Heart right ventricle (tissue), 16 donors: ENCODE data around the gene POLG. TPM values are rescaled to one million over a fixed set of nuclear protein-coding genes. Genes with fewer than 3 reads are reported as not detected.

Source experiments
- ATAC-seq, 8 donors: fragments of 200-7000 bp; cut with Tn5 transposase; one replicate each; pipeline ENCODE4 v1.9.1; 2020; ENCODE audit warnings: mild to moderate bottlenecking in 8 of 8, moderate library complexity in 8 of 8, moderate number of reproducible peaks in 1 of 8
- DNase-seq, 2 donors: peaks; one replicate each; pipeline ENCODE4 v3.0.0-alpha.2; 2020
- H3K27ac ChIP-seq, 10 donors: fragments of 200-600 bp; sonication (generic) in 2 of 10; one replicate each; pipeline versions ENCODE4 v1.5.0 to v1.8.0; 2020 to 2022; ENCODE audit warnings: mild to moderate bottlenecking in 3 of 10
- H3K27me3 ChIP-seq, 7 donors: fragments of 200-600 bp; one replicate each; pipeline ENCODE4 v1.8.0; 2021 to 2022; ENCODE audit warnings: mild to moderate bottlenecking in 2 of 7
- H3K36me3 ChIP-seq, 9 donors: fragments of 200-600 bp; sonication (generic) in 1 of 9; one replicate each; pipeline versions ENCODE4 v1.5.0 to v1.8.0; 2020 to 2022; ENCODE audit warnings: mild to moderate bottlenecking in 2 of 9
- H3K4me1 ChIP-seq, 9 donors: fragments of 200-600 bp; sonication (generic) in 1 of 9; one replicate each; pipeline versions ENCODE4 v1.5.0 to v1.8.0; 2020 to 2022; ENCODE audit warnings: mild to moderate bottlenecking in 4 of 9
- H3K4me3 ChIP-seq, 10 donors: fragments of 200-600 bp; sonication (generic) in 2 of 10; one replicate each; pipeline versions ENCODE4 v1.5.0 to v1.8.0; 2020 to 2022; ENCODE audit warnings: mild to moderate bottlenecking in 7 of 10, moderate library complexity in 2 of 10
- H3K9me3 ChIP-seq, 11 donors: fragments of 200-600 bp in 10 of 11; sonication (generic) in 2 of 11; one replicate each; pipeline versions ENCODE4 v1.5.0 to v1.8.0; 2013 to 2022; ENCODE audit warnings: mild to moderate bottlenecking in 2 of 11, control low read depth in 1 of 11, moderate library complexity in 1 of 11
- CTCF ChIP-seq, 9 donors: fragments of 200-600 bp; sonication (generic) in 2 of 9; IDR thresholded peaks; one replicate each; pipeline versions ENCODE4 v1.5.0 to v1.8.0; 2021 to 2022; ENCODE audit warnings: antibody characterized with exemption in 9 of 9, mild to moderate bottlenecking in 5 of 9, moderate library complexity in 1 of 9
- WGBS, 2 donors: extraction: QIAGEN DNeasy Blood & Tissue Kit; methylation state at CpG; one replicate each; pipeline ENCODE4 v1.1.7; 2013; ENCODE audit warnings: inconsistent platforms in 1 of 2; 5-methylcytosine and 5-hydroxymethylcytosine counted together
- intact Hi-C, 10 donors: fragments of 100-400 bp; cut with DNase I; formaldehyde crosslinking; loops; one replicate each; pipeline versions ENCODE4 v1.11.1 to v1.14.2; 2022
- polyA plus RNA-seq, 2 donors: library from polyadenylated mRNA; stranded (reverse); fragments of 200-250 nt; gene quantifications; one replicate each; pipeline ENCODE4 v1.2.3, GENCODE V29; 2013
- total RNA-seq, 10 donors: library from RNA; stranded (reverse); fragmentation: NEBNext Ultra II Directional in 3 of 10; extraction: Animal tissue kit (Norgen Biotek cat#: 25700) in 3 of 10; gene quantifications; one replicate each; pipeline versions ENCODE4 v1.2.1 to v1.2.4, GENCODE V29; 2021 to 2023
- donor health status: Arrhythmogenic right ventricular cardiomyopathy.
- donor health status: ischemic (EF 13 %, LVEDD 7.1; RV severe dilation, severe dysfunction).
- donor health status: healthy with polysubstance abuse.
- donor health status: DM: no; HTN: yes; CAD: no.
- donor health status: DM: no; HTN: no; CAD: no.
- donor health status: ischemic (EF 25% LVEDD 6.9; RV normal size, moderate dysfunction).
- donor health status: ischemic (EF 25% LVEDD 5.7; RV mildly dilated, moderate dysfunction).
- donor health status: healthy.
- donor health status: DM: yes; HTN: yes; CAD: no.
- donor health status: Ischemic cardiomyopathy.
- donor health status: ischemic (EF 35%, LVEDD 5.7; RV mildly dilated, moderate dysfunction).
- donor health status: nonischemic (EF 11% LVEDD 7.7; RV severe dilation, severe dysfunction).
- donor health status: DM: yes; HTN: yes; CAD: no.
- donor health status: PGD.
- donor health status: ischemic (EF 29% LVEDD 5.4; RV normal size, mild dysfunction).
- donor health status: nonischemic (EF 23%, LVEDD 6.1; RV moderate dilation, normal function).

POLG gene
- total and polyA plus RNA-seq, 12 donors = 31.1 to 52.5 (median 34.7) TPM

GRCh38 chr15:89329329-89330084 is 5.1 kb downstream of the POLG start:
- peak in 2 of 8 donors; percentile 11 to 29 for ATAC-seq
- TF ChIP-seq CTCF (IDR thresholded peaks at IDR 0.05) = no peak
- Histone ChIP-seq H3K9me3 (no peaks in the 10 kb centered on the region), H3K4me3 (no peak overlapping the region), H3K36me3 (peaks cover 18 to 91% (median 68%) of the 10 kb centered on the region in 9 donors), H3K27me3 (no peaks in the 10 kb centered on the region), H3K4me1 (peaks cover 24 to 66% (median 52%) of the 10 kb centered on the region in 9 donors), H3K27ac (peak overlapping the region in 1 of 10 donors; percentile 46)
- no peak for DNase-seq
- intact Hi-C loops = loop anchor here in 1 of 10 donors (10.0 kb wide), 1 partner anchor 55 kb away; no protein-coding TSS in a partner anchor
- WGBS, 2 donors = 77% methylated on average over 8 of the region's 8 CpGs

- ATAC-seq (peak in 1 of 8 donors; percentile 15), DNase-seq (no peak)
- WGBS, 2 donors = 78 to 81% methylated on average over 13 of the region's 13 CpGs
- Histone ChIP-seq H3K4me3 (no peak overlapping the region), H3K9me3 (no peaks in the 10 kb centered on the region), H3K4me1 (peaks cover 23 to 62% (median 47%) of the 10 kb centered on the region in 9 donors), H3K27ac (no peak overlapping the region), H3K36me3 (peaks cover 27 to 100% (median 76%) of the 10 kb centered on the region in 9 donors), H3K27me3 (no peaks in the 10 kb centered on the region)
- intact Hi-C loops = loop anchor here in 1 of 10 donors (10.0 kb wide), 1 partner anchor 56 kb away; no protein-coding TSS in a partner anchor
- TF ChIP-seq CTCF (IDR thresholded peaks at IDR 0.05) = no peak
Measured at GRCh38 chr15:89328398-89329254, 6.0 kb downstream of the POLG start.

- H3K27me3 ChIP-seq = no peaks in the 10 kb centered on the region
- ATAC-seq (no peak), DNase-seq (no peak)
- no peak overlapping the region for H3K27ac ChIP-seq
- H3K4me1 ChIP-seq = peaks cover 13 to 47% (median 32%) of the 10 kb centered on the region in 9 donors
- WGBS, 2 donors = 87 to 95% methylated on average over 6 of the region's 6 CpGs
- no peaks in the 10 kb centered on the region for H3K9me3 ChIP-seq
- no peak for TF ChIP-seq CTCF (IDR thresholded peaks at IDR 0.05)
- intact Hi-C loops = loop anchor here in 1 of 10 donors (10.0 kb wide), 1 partner anchor 58 kb away; no protein-coding TSS in a partner anchor
- H3K36me3 ChIP-seq = peaks cover 28 to 100% (median 80%) of the 10 kb centered on the region in 9 donors
- H3K4me3 ChIP-seq = no peak overlapping the region
Measured at GRCh38 chr15:89327113-89327512, 7.5 kb downstream of the POLG start.

GRCh38 chr15:89326316-89326715 is 8.3 kb downstream of the POLG start:
- no peak for TF ChIP-seq CTCF (IDR thresholded peaks at IDR 0.05)
- Histone ChIP-seq H3K4me3 (no peak overlapping the region), H3K9me3 (no peaks in the 10 kb centered on the region), H3K36me3 (peaks cover 28 to 100% (median 80%) of the 10 kb centered on the region in 9 donors), H3K27me3 (no peaks in the 10 kb centered on the region), H3K27ac (no peak overlapping the region), H3K4me1 (peaks cover 11 to 39% (median 24%) of the 10 kb centered on the region in 9 donors)
- intact Hi-C loops = loop anchor here in 1 of 10 donors (10.0 kb wide), 1 partner anchor 58 kb away; no protein-coding TSS in a partner anchor
- 88 to 93% methylated on average over 6 of the region's 6 CpGs for whole genome bisulfite sequencing, 2 donors
- ATAC-seq = no peak
- DNase-seq = no peak
